EH (cell line): ENCODE measurements around the gene ZNF609.

Experiments
- DNase-seq: peaks from one replicate; pipeline ENCODE4 v3.0.0-alpha.2; 2015; ENCODE audit warnings: low read depth

ZNF609 gene

DNA sequence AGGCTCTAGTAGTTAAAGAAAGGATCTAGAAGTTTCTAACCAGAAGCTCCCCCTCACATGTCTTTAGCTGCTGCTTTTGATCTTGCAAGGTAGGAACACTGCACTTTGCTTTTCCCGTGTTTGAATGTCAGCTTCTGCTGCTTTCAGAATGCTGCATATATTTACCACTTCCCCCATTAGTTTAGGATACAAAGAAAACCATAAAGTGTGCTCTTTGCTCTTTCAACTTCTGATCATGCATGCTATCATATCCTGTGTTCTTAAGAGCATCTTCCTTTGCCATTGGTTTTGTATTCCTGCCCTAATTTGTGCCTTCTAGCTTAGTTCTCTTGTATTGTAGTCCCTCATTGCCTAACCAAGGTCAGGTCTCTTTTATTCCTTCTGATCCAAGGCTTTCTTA is 43.3 kb downstream of the ZNF609 start:
- DNase-seq, result no peak

- peak; percentile 64 for DNase-seq
Observed at GRCh38 chr15:64507293-64507802, 47.0 kb downstream of the ZNF609 start.

GRCh38 chr15:64507845-64508244 is 47.5 kb downstream of the ZNF609 start:
- DNase-seq, result no peak

DNA sequence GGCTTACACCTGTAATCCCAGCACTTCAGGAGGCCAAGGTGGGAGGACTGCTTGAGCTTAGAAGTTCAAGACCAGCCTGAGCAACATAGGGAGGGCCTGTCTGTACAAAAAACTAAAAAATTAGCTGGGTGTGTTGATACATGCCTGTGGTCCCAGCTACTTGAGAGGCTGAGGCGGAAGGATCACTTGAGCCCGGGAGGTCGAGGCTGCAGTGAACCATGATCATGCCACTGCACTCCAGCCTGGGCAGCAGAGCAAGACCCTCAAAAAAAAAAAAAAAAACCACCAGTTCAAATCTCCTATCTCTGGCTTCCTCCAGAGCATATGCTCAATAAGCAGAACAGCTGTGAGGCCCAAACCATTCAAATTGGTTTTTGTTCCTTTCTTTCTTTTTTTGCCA is 53.4 kb downstream of the ZNF609 start:
- no peak for DNase-seq

- no peak for DNase-seq
Observed at GRCh38 chr15:64515196-64515595, 54.8 kb downstream of the ZNF609 start.

DNA sequence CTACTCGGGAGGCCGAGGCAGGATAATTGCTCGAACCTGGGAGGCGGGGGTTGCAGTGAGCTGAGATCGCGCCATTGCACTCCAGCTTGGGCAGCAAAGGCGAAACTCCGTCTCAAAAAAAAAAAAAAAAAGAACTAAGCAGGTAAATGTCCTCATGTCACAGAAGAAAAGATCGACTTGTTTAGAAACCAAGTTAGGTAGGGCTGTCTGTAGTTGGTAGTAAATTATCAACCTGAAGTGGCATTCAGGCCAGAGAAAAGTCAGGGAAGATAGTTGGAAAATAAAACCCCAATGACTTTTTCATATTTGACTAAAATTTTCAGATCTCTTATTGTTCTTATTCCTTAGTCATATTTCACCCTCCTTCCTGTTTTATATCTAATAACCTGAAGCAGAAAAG is 55.4 kb downstream of the ZNF609 start:
- no peak for DNase-seq

DNA sequence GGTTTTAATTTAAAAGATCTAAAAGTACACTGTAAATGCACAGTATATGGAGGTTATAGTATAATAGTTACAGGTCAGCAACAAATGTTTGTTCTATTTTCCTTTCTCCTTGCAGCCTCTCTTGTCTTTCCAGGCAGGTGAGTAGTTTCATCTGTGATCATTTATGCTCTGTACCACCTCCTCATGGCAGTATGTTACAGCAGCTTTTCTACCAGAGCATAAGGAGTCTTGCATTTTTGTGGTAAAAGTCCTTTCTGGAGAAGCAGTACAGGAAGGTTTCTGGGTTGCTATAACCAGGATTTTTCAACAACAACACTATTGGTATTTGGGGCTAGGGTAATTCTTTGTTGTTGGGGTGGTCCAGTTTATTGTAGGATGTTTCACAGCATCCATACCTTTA is 59.5 kb downstream of the ZNF609 start:
- no peak for DNase-seq

- no peak for DNase-seq
Observed at GRCh38 chr15:64521201-64521600, 60.8 kb downstream of the ZNF609 start.

DNA sequence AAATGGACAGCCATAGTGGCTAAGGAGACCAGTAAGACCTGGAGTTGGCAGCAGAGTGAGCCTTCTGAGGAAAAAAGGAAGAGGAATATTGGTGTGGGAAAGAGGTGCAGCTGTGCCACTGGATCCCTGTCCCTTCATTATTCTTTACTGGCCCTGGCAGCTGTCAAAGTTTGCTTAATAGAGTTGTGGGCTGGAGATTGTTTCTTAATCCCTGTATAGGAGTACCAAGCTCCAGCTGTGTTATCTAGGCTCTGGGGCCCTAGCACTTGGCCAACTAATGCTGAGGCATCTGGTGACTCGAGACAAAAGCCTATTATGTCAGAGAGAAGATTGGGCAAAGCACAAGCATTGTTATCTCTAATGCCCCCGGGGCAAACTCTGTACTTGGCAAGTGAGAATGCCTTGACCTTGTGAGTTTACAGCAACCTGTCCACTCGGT is 61.4 kb downstream of the ZNF609 start:
- peak; percentile 69 for DNase-seq

GRCh38 chr15:64522226-64522823 is 61.9 kb downstream of the ZNF609 start:
- DNase-seq, result no peak

GRCh38 chr15:64523240-64523639 is 62.9 kb downstream of the ZNF609 start:
- DNase-seq, result no peak

DNA sequence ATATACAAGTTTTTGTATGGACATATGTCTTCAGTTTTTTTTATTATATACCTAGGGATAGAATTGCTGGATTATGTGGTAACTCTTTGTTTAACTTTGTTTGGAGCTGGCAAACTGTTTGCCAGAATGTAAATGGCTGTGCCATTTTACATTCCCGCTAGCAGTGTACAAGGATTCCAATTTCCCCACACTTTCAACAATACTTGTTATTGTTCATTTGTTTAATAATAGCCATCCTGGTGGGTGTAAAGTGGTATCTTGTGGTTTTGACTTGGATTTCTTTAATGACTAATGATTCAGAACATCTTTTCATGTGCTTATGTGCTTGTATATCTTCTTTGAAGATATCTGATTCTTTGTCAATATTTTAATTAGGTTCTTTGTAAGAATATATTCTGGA is 64.4 kb downstream of the ZNF609 start:
- no peak for DNase-seq

GRCh38 chr15:64525828-64526530 is 65.6 kb downstream of the ZNF609 start:
- no peak for DNase-seq

- peak; percentile 76 for DNase-seq
Observed at GRCh38 chr15:64527263-64527984, 67.0 kb downstream of the ZNF609 start.

DNA sequence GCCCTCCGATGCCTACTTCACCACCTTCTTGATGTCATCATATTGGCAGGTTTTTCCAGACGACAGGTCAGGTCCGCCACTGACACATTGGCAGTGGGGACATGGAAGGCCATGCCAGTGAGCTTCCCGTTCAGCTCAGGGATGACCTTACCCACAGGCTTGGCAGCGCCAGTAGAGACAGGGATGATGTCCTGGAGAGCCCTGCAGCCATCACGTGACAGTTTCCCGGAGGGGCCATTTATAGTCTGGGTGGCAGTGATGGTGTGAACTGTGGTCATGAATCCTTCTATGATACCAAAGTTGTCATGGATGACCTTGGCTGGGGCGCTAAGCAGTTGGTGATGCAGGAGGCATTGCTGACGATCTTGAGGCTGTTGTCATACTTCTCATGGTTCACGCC is 68.5 kb downstream of the ZNF609 start:
- no peak for DNase-seq

DNA sequence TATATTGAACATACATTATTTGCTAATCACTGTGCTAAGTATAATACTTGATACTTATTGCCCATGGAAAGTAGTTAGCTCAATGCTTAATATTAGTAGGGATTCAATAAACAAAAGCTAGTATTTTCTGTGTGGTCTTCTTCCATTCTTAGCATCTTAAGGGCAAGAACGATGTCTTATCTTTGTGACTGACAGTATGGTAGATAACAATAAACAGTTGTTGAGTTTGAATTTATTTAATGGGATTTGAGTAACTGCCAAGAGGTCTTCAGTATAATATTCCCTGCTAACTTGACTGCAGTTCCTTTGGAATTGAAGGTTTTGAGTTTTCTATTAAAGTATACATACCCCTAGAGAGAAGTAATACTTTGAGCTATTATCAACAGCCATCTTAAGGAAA is 70.1 kb downstream of the ZNF609 start:
- no peak for DNase-seq

DNA sequence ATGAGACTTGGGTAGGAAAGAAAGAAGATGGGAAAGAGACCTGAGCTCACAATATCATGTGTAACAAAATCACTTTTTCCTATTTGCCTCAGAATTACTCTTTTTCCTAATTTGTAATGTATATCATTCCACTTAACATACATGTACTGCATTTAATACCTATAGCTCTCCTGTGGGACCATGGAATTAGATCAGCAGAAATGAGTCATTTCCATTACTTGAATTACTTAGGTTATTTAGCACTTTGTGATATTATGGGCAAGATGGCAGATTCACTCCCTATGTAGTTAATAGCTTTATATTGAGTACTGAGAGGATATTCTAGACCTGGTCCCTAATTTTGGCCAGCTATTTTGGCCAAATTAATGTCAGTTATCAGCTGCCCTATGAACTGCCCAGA is 70.5 kb downstream of the ZNF609 start:
- DNase-seq, result no peak

GRCh38 chr15:64532521-64533315 is 72.3 kb downstream of the ZNF609 start:
- no peak for DNase-seq

- DNase-seq, result no peak
Observed at GRCh38 chr15:64535460-64536243, 75.3 kb downstream of the ZNF609 start.

- peak; percentile 89 for DNase-seq
Observed at GRCh38 chr15:64536244-64536836, 76.0 kb downstream of the ZNF609 start.

- DNase-seq, result no peak
Observed at GRCh38 chr15:64542091-64542490, 81.7 kb downstream of the ZNF609 start.
